22Rv1 (cell line): Measurements from ENCODE around the gene SERPINA12.

Experiments
- ZFX ChIP-seq: fragments of 450-650 bp; IDR thresholded peaks from 2 replicates; pipeline ENCODE4 v1.6.1; 2017; ENCODE audit warnings: antibody characterized with exemption, borderline replicate concordance
- TF ChIP-seq, protein P1 (sequence below): fragments of 450-650 bp; IDR thresholded peaks from 2 replicates; pipeline ENCODE4 v1.5.1; 2017; ENCODE audit warnings: mild to moderate bottlenecking

DNA sequence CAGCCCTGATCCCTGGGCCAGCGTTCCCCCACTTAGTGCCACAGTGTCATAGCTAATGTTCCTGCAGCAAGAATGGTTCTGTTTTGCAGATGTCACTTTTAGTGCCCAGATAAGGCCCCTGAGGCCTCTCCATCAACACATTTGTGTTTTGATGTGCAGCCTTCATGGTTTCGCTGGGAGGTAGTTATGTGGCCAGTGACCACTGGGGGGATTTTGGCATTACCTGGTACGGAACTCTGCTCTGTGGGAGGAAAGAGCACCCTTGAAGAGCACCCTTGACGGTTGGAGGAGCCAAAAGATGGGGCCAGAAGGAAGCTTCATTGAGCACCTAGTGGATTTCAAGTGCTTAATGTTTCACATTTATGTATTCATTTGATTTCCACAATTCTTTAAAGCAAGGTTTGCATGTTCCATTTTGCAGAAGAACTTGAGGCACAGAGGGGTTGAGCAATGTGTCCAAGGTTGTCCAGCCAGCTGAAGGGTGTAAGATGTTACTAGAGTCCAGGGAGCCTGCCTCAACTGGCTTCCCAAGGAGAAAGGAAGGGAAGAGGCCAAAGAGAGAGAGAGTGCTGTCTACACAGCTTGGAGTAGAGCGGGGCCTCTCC, 69.7 kb downstream of the SERPINA12 start:
- TF ChIP-seq, protein P1, sequence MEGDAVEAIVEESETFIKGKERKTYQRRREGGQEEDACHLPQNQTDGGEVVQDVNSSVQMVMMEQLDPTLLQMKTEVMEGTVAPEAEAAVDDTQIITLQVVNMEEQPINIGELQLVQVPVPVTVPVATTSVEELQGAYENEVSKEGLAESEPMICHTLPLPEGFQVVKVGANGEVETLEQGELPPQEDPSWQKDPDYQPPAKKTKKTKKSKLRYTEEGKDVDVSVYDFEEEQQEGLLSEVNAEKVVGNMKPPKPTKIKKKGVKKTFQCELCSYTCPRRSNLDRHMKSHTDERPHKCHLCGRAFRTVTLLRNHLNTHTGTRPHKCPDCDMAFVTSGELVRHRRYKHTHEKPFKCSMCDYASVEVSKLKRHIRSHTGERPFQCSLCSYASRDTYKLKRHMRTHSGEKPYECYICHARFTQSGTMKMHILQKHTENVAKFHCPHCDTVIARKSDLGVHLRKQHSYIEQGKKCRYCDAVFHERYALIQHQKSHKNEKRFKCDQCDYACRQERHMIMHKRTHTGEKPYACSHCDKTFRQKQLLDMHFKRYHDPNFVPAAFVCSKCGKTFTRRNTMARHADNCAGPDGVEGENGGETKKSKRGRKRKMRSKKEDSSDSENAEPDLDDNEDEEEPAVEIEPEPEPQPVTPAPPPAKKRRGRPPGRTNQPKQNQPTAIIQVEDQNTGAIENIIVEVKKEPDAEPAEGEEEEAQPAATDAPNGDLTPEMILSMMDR, result no peak
- TF ChIP-seq ZFX, result no peak
